Lung (tissue), 12 donors: ENCODE data around the gene ZNF83. TPM values are rescaled to one million over a fixed set of nuclear protein-coding genes. Genes with fewer than 3 reads are reported as not detected.

Source experiments
- ATAC-seq: fragments of 200-7000 bp; cut with Tn5 transposase; one replicate; pipeline ENCODE4 v1.9.1; 2020; ENCODE audit warnings: moderate number of reproducible peaks; ENCODE audit not compliant: insufficient read depth, low FRiP score
- DNase-seq, 3 donors: peaks; one replicate each; pipeline ENCODE4 v3.0.0-alpha.2; 2013 to 2017
- H3K27ac ChIP-seq, 2 donors: one replicate each; pipeline ENCODE4 v1.5.1; 2013; ENCODE audit warnings: mild to moderate bottlenecking in 2 of 2, moderate library complexity in 2 of 2, control low read depth in 1 of 2, inconsistent platforms in 1 of 2, low read depth in 1 of 2, low read length in 1 of 2
- H3K27me3 ChIP-seq, 3 donors: one replicate each; pipeline ENCODE4 v1.5.1; 2013; ENCODE audit warnings: low read length in 2 of 3; ENCODE audit not compliant: control insufficient read depth in 3 of 3, insufficient read depth in 3 of 3
- H3K36me3 ChIP-seq, 4 donors: one replicate each; pipeline ENCODE4 v1.5.1; 2013; ENCODE audit warnings: low read length in 4 of 4, mild to moderate bottlenecking in 1 of 4, moderate library complexity in 1 of 4; ENCODE audit not compliant: control insufficient read depth in 4 of 4, insufficient read depth in 4 of 4
- H3K4me1 ChIP-seq, 5 donors: one replicate each; pipeline ENCODE4 v1.5.1; 2013; ENCODE audit warnings: low read length in 5 of 5, mild to moderate bottlenecking in 2 of 5, moderate library complexity in 1 of 5; ENCODE audit not compliant: control insufficient read depth in 5 of 5, insufficient read depth in 5 of 5
- H3K4me3 ChIP-seq: one replicate; pipeline ENCODE4 v1.5.1; 2013; ENCODE audit warnings: mild to moderate bottlenecking, control low read depth, moderate library complexity
- H3K9ac ChIP-seq, 2 donors: one replicate each; pipeline ENCODE4 v1.5.1; 2013; ENCODE audit warnings: low read length in 2 of 2, control low read depth in 1 of 2; ENCODE audit not compliant: insufficient read depth in 1 of 2
- H3K9me3 ChIP-seq, 4 donors: one replicate each; pipeline ENCODE4 v1.5.1; 2013; ENCODE audit warnings: low read length in 3 of 4, mild to moderate bottlenecking in 1 of 4, moderate library complexity in 1 of 4; ENCODE audit not compliant: control insufficient read depth in 4 of 4, insufficient read depth in 3 of 4
- WGBS, 2 donors: extraction: QIAGEN DNeasy Blood & Tissue Kit; methylation state at CpG; one replicate each; pipeline ENCODE4 v1.1.7; 2013; 5-methylcytosine and 5-hydroxymethylcytosine counted together
- polyA plus RNA-seq, 2 donors: library from polyadenylated mRNA; stranded (reverse); fragments of 200-250 nt; gene quantifications; one replicate each; pipeline ENCODE4 v1.2.1, GENCODE V29; 2013
- total RNA-seq, 2 donors: library from RNA; depleted of rRNA in 1 of 2; stranded (reverse); fragments of >200 nt in 1 of 2; gene quantifications; one replicate each; pipeline ENCODE4 v1.2.1, GENCODE V29; 2014 to 2021
- TF ChIP-seq, protein P1 (sequence below): IDR thresholded peaks from 2 replicates; pipeline ENCODE4 v1.5.1; 2012; ENCODE audit warnings: mild to moderate bottlenecking; ENCODE audit errors: control extremely low read depth, extremely low read depth
- donor health status: control.
- donor health status: control.
- donor health status: Bipolar disorder and iron deficiency.
- donor health status: healthy.
- donor health status: DM: yes; HTN: yes; CAD: no.

ZNF83 gene
- total and polyA plus RNA-seq, 4 donors: 14.8 to 118 (median 46.2) TPM

GRCh38 chr19:52626915-52627314, 11.2 kb downstream of the ZNF83 start:
- ATAC-seq (no peak), DNase-seq (no peak)
- Histone ChIP-seq H3K9me3 (peaks cover 0 to 8% (median 0%) of the 10 kb centered on the region in 4 donors), H3K4me1 (no peaks in the 10 kb centered on the region), H3K27ac (no peak overlapping the region), H3K9ac (no peak overlapping the region), H3K36me3 (peaks cover 0 to 12% (median 8%) of the 10 kb centered on the region in 4 donors), H3K4me3 (no peak overlapping the region), H3K27me3 (no peaks in the 10 kb centered on the region)
- 94 to 96% methylated on average over 5 of the region's 5 CpGs for WGBS, 2 donors
- TF ChIP-seq, protein P1, sequence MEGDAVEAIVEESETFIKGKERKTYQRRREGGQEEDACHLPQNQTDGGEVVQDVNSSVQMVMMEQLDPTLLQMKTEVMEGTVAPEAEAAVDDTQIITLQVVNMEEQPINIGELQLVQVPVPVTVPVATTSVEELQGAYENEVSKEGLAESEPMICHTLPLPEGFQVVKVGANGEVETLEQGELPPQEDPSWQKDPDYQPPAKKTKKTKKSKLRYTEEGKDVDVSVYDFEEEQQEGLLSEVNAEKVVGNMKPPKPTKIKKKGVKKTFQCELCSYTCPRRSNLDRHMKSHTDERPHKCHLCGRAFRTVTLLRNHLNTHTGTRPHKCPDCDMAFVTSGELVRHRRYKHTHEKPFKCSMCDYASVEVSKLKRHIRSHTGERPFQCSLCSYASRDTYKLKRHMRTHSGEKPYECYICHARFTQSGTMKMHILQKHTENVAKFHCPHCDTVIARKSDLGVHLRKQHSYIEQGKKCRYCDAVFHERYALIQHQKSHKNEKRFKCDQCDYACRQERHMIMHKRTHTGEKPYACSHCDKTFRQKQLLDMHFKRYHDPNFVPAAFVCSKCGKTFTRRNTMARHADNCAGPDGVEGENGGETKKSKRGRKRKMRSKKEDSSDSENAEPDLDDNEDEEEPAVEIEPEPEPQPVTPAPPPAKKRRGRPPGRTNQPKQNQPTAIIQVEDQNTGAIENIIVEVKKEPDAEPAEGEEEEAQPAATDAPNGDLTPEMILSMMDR: no peak

- no peak overlapping the region for H3K4me3 ChIP-seq
- H3K9ac ChIP-seq: no peak overlapping the region
- 76 to 84% methylated on average over 2 of the region's 2 CpGs for WGBS, 2 donors
- H3K27ac ChIP-seq: no peak overlapping the region
- ATAC-seq (no peak), DNase-seq (no peak)
- TF ChIP-seq, protein P1: no peak
- peaks cover 3 to 27% (median 8%) of the 10 kb centered on the region in 4 donors for H3K36me3 ChIP-seq
- H3K9me3 ChIP-seq: peaks cover 0 to 13% (median 0%) of the 10 kb centered on the region in 4 donors
- H3K27me3 ChIP-seq: no peaks in the 10 kb centered on the region
- no peaks in the 10 kb centered on the region for H3K4me1 ChIP-seq
Observed at GRCh38 chr19:52622261-52622660, 15.9 kb downstream of the ZNF83 start.

DNA sequence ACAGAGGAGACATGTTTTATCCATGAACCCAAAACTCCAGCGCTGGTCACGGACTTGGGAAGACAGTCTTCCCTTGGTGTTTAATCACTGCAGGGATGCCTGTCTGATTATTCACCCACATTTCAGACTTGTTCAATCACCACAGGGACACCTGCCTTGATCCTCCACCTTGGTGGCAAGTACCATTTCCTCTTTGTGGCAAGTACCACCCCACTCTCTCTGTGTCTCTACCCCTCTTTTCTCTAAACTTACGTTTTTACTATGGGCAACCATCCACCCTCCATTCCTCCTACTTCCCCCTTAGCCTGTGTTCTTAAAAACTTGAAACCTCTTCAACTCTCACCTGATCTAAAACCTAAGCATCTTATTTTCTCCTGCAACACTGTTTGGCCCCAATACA, 16.8 kb downstream of the ZNF83 start:
- Histone ChIP-seq H3K4me1 (no peaks in the 10 kb centered on the region), H3K36me3 (peaks cover 3 to 30% (median 10%) of the 10 kb centered on the region in 4 donors), H3K9ac (no peak overlapping the region), H3K27me3 (no peaks in the 10 kb centered on the region), H3K9me3 (peaks cover 0 to 17% (median 0%) of the 10 kb centered on the region in 4 donors), H3K27ac (no peak overlapping the region), H3K4me3 (no peak overlapping the region)
- DNase-seq (no peak), ATAC-seq (no peak)
- 87 to 88% methylated on average over 3 of the region's 3 CpGs for WGBS, 2 donors
- TF ChIP-seq, protein P1: no peak
